Measurements from ENCODE around the gene JPH2.
"Not testable (repeated sequence)": the region's sequence is repeated elsewhere in the genome, so short reads cannot be mapped to it uniquely, and the experiment has no call there.

JPH2 gene

DNA sequence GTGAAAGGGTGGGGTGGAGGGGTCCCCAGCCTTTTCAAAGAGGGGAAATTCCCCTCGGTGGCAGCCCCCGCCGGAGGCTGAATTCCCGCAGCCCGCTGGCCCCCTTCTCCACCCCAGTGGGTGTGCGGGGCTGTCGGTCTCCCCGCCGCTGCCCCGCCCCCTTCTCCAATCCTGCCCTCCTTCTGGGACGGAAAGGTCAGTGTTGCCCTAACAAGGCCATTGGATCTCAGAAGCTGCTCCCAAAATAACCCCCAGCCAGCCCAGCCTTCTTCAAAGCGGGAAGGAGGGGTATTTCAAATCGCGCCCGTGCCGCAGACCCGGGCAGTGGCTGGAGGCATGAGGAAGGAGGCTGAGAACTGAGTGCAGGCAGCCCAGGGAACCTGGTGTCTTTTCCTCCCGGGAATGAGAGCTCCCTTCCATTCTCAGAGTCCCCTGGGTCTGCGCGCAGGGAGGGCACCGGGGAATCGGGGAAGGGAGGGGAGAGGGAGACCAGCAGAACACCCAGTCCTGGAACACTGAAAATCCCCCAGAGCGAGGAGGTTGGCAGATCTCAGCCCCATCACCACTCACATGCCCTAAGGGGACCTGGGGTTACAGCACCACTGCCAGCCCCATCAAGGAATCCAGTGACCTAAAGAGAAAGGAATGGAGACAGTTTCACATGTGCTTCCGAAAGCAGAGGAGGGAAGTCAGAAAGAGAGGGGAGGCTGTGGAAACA is at the start of gene JPH2:
JPH2 (minus strand) TSS at position 135 of the 718 bp plus-strand sequence. CDS start 483 bp downstream, outside the sequence.
- no peak for DNase-seq (ENCODE audit: low spot score)

DNA sequence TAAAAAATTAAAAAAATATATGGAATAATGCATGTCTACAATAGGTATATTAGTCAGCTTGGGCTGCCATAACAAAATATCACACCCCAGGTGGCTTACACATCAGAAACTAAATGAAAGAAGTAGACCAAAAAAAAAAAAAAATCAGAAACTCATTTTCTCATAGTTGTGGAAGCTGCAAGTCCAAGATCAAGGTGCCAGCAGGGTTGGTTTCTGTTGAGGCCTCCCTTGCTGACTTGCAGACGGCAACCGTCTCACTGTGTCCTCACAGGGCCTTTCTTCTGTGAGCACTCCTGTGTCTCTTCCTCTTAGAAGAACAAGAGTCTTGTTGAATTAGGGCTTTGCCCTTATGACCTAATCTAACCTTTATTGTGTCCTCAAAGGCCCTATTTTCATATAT is 48.7 kb upstream of the JPH2 start:
- DNase-seq (ENCODE audit: low spot score): no peak

- no peak for DNase-seq (ENCODE audit: low spot score)
These were observed 47.8 kb upstream of the JPH2 start for GRCh38 chr20:44234566-44235317.

DNA sequence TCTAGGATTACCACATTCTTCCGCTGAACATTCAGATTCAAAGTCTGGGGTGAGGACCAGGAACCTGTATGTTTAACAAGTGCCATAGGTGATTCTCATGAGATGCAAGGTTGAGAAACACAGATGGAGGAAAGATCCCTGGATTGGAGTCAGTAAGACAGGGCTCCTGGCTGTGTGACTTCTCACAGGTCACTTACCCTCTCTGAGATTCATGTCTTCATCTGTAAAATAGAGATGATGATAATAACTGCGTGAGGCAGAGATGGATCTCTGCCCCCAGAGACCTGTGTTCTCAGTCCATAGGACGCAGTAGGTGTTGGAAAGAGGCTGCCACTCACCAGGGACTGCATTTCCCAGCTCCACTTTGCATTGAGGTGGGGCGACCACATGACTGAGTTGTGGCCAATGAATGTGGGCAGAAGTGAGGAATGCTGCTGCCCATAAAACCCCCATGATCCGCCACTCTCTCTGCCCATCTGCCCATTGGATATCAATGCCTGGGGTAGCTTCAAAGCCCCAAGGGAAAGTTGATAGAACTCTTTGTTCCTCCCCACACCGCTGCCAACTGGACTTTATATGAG is 46.5 kb upstream of the JPH2 start:
- no peak for DNase-seq (ENCODE audit: low spot score)

DNA sequence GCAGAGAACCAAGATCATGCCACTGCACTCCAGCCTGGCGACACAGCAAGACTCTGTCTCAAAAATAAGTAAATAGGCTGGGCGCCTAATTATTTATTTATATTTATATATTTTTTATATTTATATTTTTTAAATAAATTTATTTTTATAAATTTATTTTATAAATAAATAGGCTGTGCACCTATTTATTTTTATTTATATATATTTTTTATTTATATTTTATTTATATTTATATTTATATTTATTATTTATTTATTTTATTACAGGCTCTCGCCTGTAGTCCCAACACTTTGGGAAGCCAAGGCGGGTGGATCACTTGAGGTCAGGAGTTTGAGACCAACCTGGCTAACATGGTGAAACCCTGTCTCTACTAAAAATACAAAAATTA is 45.5 kb upstream of the JPH2 start:
- not testable (repeated sequence) for DNase-seq (ENCODE audit: low spot score)

DNA sequence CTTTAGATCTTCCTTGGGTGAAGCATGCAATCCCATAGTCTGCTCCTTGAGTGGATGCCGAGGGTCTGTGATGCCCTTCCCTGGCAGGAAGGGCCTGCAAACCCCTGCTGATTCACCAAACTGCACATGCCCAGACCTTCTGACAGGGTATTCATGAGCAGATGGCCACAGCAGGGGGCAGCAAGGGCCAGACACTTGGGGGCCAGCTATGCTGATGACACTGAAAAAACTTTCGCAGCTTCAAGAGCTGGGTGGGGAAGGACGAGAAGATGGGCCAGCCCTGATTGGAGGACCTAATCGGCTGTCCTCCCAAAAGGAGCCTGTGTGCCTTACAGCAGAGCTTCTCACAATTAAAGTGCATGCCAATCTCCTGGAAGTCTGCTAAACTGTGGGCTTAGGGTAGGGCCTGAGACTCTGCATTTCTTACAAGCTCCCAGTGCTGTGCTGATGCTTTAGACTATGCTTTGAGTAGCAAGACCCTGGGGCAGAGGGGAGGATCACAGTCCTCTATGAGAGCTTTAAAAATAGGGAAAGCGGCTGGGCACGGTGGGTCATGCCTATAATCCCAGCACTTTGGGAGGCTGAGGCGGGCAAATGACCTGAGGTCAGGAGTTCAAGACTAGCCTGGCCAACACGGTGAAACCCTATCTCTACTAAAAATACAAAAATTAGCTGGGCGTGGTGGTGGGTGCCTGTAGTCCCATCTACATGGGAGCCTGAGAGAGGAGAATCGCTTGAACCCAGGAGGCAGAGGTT is 44.9 kb upstream of the JPH2 start:
- no peak for DNase-seq (ENCODE audit: low spot score)

- no peak for DNase-seq (ENCODE audit: low spot score)
These were observed 44.2 kb upstream of the JPH2 start for GRCh38 chr20:44231193-44231592.

- no peak for DNase-seq (ENCODE audit: low spot score)
These were observed 41.7 kb upstream of the JPH2 start for GRCh38 chr20:44228465-44229258.

GRCh38 chr20:44224637-44225036 is 37.6 kb upstream of the JPH2 start:
- DNase-seq (ENCODE audit: low spot score): no peak

- DNase-seq (ENCODE audit: low spot score): no peak
These were observed 36.7 kb upstream of the JPH2 start for GRCh38 chr20:44223721-44224120.

GRCh38 chr20:44222633-44223368 is 35.8 kb upstream of the JPH2 start:
- no peak for DNase-seq (ENCODE audit: low spot score)

GRCh38 chr20:44222027-44222426 is 35.0 kb upstream of the JPH2 start:
- no peak for DNase-seq (ENCODE audit: low spot score)

- DNase-seq (ENCODE audit: low spot score): no peak
These were observed 34.5 kb upstream of the JPH2 start for GRCh38 chr20:44221368-44221954.

- DNase-seq (ENCODE audit: low spot score): no peak
These were observed 32.8 kb upstream of the JPH2 start for GRCh38 chr20:44219791-44220190.

DNA sequence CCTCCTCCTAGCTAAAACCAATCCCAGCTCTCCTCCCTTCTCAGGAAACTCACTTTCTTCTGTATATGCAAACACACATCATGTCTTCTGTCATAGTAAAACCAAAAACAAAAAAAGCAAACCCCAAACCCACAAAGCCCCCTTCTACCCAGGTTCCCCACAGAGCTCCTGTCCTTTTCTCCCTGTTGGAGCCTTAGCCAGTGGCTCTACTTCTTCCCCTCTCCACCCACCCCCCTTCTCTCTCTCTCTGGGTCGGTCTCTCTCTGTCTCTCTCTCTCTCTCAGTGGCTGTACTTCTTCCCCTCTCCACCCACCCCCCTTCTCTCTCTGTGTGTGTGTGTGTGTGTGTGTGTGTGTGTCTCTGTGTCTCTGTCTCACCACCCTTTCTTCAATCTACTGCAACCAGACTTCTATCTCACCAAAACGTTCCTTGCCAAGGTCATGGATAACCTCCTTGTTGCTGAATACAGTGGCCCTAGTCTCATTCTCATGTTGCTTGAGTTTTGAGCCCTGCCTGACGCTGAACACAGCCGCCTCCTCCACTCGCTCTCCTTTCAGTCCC is 32.3 kb upstream of the JPH2 start:
- DNase-seq (ENCODE audit: low spot score): no peak

DNA sequence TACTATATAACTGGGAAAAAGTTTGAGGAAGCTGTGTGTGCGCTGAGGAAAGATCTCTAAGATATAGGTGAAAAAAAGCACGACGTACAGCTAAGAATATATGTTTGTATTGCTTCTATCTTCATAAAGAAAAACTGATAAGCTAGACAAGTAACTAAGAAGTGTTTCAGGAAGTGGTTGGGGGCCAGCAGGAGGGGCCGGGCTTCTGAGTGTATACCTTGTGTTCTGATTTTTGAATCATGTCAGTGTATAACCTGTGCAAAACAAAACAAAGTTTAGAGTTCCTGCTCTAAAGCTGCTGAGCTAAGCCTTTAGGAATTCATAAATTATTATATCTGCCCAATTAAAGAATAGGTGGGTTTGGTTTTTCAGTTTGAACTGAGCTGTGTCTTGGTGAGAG is 31.5 kb upstream of the JPH2 start:
- no peak for DNase-seq (ENCODE audit: low spot score)

- DNase-seq (ENCODE audit: low spot score): no peak
These were observed 30.5 kb upstream of the JPH2 start for GRCh38 chr20:44217342-44218092.

DNA sequence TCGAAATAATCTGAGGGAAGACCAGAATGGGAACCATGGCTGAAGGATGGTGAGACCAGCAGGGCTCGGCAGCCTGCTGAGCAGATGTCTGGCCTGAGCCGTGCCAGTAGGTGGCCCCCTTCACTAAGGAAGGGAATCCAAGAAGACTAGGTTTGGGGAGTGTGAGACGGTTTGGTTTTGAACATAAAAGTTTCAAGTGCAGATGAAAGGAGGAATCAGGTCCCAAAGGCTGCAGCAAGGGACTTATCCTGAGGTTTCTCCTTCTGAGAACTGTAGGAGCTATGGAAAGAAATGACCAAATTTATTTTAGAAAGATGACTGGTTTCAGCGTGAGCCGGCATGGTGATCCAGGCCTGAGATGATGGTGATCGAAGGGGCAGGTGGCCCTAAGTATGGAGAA is 28.1 kb upstream of the JPH2 start:
- DNase-seq (ENCODE audit: low spot score): no peak

- DNase-seq (ENCODE audit: low spot score): no peak
These were observed 25.8 kb upstream of the JPH2 start for GRCh38 chr20:44212792-44213191.
